22Rv1 (cell line): ENCODE measurements around the gene UBE2S.

Experiments used
- H3K27ac ChIP-seq: fragments of 450-650 bp; 2 replicates; pipeline ENCODE4 v1.5.1; 2017
- CTCF ChIP-seq: fragments of 450-650 bp; IDR thresholded peaks from 2 replicates; pipeline ENCODE4 v1.5.1; 2017; ENCODE audit warnings: mild to moderate bottlenecking
- ZFX ChIP-seq: fragments of 450-650 bp; IDR thresholded peaks from 2 replicates; pipeline ENCODE4 v1.6.1; 2017; ENCODE audit warnings: antibody characterized with exemption, borderline replicate concordance

UBE2S gene

GRCh38 chr19:55368701-55369563 is 38.7 kb downstream of the UBE2S start:
- TF ChIP-seq CTCF (no peak), ZFX (no peak)
- H3K27ac ChIP-seq, result 0 out of 2 replicates have a peak overlapping the region, but pooled peaks have one; percentile 4

GRCh38 chr19:55368106-55368505 is 39.5 kb downstream of the UBE2S start:
- TF ChIP-seq CTCF (no peak), ZFX (no peak)
- H3K27ac ChIP-seq, result no peak overlapping the region

- TF ChIP-seq ZFX (no peak), CTCF (no peak)
These were observed 40.8 kb downstream of the UBE2S start for GRCh38 chr19:55366790-55367189.

GRCh38 chr19:55365964-55366363 is 41.6 kb downstream of the UBE2S start:
- no peak overlapping the region for H3K27ac ChIP-seq
- TF ChIP-seq ZFX, result no peak

More at GRCh38 chr19:55366790-55367189, 40.8 kb downstream of the UBE2S start:
- no peak overlapping the region for H3K27ac ChIP-seq

GRCh38 chr19:55365245-55365644 is 42.3 kb downstream of the UBE2S start:
- TF ChIP-seq ZFX, result no peak
- TF ChIP-seq CTCF, result no peak
- no peak overlapping the region for H3K27ac ChIP-seq

GRCh38 chr19:55362990-55363716 is 44.4 kb downstream of the UBE2S start, which contains the start of gene GARIN5B:
TSS of gene GARIN5B (minus strand) at chr19:55363260. CDS start at chr19:55363066, 194 bp downstream.
- no peak for TF ChIP-seq CTCF
- no peak for TF ChIP-seq ZFX
- no peak within 1 kb of the TSS for H3K27ac ChIP-seq

GRCh38 chr19:55362174-55362989 is 45.2 kb downstream of the UBE2S start:
- H3K27ac ChIP-seq, result no peak overlapping the region
- TF ChIP-seq CTCF, result no peak
- no peak for TF ChIP-seq ZFX
